Activated B cell treated with CpG ODN at 0.5 μM for 24 hours (primary cell): ENCODE data around the gene CELSR1. TPM values are rescaled to one million over a fixed set of nuclear protein-coding genes. Genes with fewer than 3 reads are reported as not detected.

Experiments used
- ATAC-seq: fragments of 200-7000 bp; cut with Tn5 transposase; one replicate; pipeline ENCODE4 v1.10.0; 2021; ENCODE audit warnings: low read depth, mild to moderate bottlenecking, moderate library complexity
- CTCF ChIA-PET: fragments of 350-600 bp; sonication (Branson Sonifier 250); formaldehyde crosslinking; loops from one replicate; lab custom pipeline; 2021; ENCODE audit warnings: antibody characterized with exemption; lab: Charles Lee
- POLR2A ChIA-PET: fragments of 350-600 bp; sonication (Branson Sonifier 250); formaldehyde crosslinking; loops from one replicate; lab custom pipeline; 2021; ENCODE audit warnings: antibody characterized with exemption; lab: Charles Lee
- DNase-seq: peaks from one replicate; pipeline ENCODE4 v3.0.0; 2022
- H3K27ac Mint-ChIP-seq: one replicate; pipeline ENCODE4 v1.8.0; 2020; ENCODE audit warnings: mixed read lengths
- H3K27me3 Mint-ChIP-seq: one replicate; pipeline ENCODE4 v1.8.0; 2021; ENCODE audit warnings: mixed read lengths
- H3K36me3 Mint-ChIP-seq: one replicate; pipeline ENCODE4 v1.8.0; 2021; ENCODE audit warnings: low read depth, mixed read lengths
- H3K4me1 Mint-ChIP-seq: one replicate; pipeline ENCODE4 v1.8.0; 2021; ENCODE audit warnings: mixed read lengths
- H3K4me3 Mint-ChIP-seq: one replicate; pipeline ENCODE4 v1.8.0; 2020; ENCODE audit warnings: mild to moderate bottlenecking, mixed read lengths
- H3K9me3 Mint-ChIP-seq: one replicate; pipeline ENCODE4 v1.8.0; 2020; ENCODE audit warnings: mixed read lengths
- CTCF ChIP-seq: fragments of 200-600 bp; IDR thresholded peaks from one replicate; pipeline ENCODE4 v1.8.0; 2022; ENCODE audit warnings: antibody characterized with exemption, mild to moderate bottlenecking
- intact Hi-C: fragments of 100-400 bp; cut with micrococcal nuclease; formaldehyde crosslinking; loops from one replicate; pipeline ENCODE4 v1.15.1; 2024
- total RNA-seq: library from RNA; stranded (reverse); gene quantifications from 2 replicates; pipeline ENCODE4 v1.2.3, GENCODE V29; 2022

Gene CELSR1
- total RNA-seq, 1 donor from 2014 or later: 12.3 TPM

GRCh38 chr22:46453829-46454503 lies 83.5 kb downstream of the CELSR1 start:
- intact Hi-C loops: no loop called here
- ATAC-seq: no peak
- DNase-seq: no peak
- H3K27me3 Mint-ChIP-seq: peaks cover 16% of the 10 kb centered on the region
- no peak overlapping the region for H3K27ac Mint-ChIP-seq
- peaks cover 3% of the 10 kb centered on the region for H3K4me1 Mint-ChIP-seq
- H3K9me3 Mint-ChIP-seq: no peaks in the 10 kb centered on the region
- ChIA-PET CTCF (no interaction called here), POLR2A (no interaction called here)
- H3K4me3 Mint-ChIP-seq: no peak overlapping the region
- H3K36me3 Mint-ChIP-seq: no peaks in the 10 kb centered on the region
- no peak for TF ChIP-seq CTCF

GRCh38 chr22:46453006-46453828 lies 84.2 kb downstream of the CELSR1 start:
- intact Hi-C loops: no loop called here
- H3K4me3 Mint-ChIP-seq: no peak overlapping the region
- DNase-seq (no peak), ATAC-seq (no peak)
- no peaks in the 10 kb centered on the region for H3K36me3 Mint-ChIP-seq
- no peak for TF ChIP-seq CTCF
- H3K27ac Mint-ChIP-seq: no peak overlapping the region
- ChIA-PET POLR2A (no interaction called here), CTCF (no interaction called here)
- H3K9me3 Mint-ChIP-seq: no peaks in the 10 kb centered on the region
- H3K4me1 Mint-ChIP-seq: peaks cover 3% of the 10 kb centered on the region
- peaks cover 13% of the 10 kb centered on the region for H3K27me3 Mint-ChIP-seq

GRCh38 chr22:46452195-46453005 lies 85.0 kb downstream of the CELSR1 start:
- intact Hi-C loops: no loop called here
- ATAC-seq: no peak
- DNase-seq: no peak

GRCh38 chr22:46451741-46452140 lies 85.7 kb downstream of the CELSR1 start:
- intact Hi-C loops: no loop called here
- CTCF ChIA-PET: no interaction called here
- H3K4me1 Mint-ChIP-seq: peaks cover 3% of the 10 kb centered on the region
- H3K27ac Mint-ChIP-seq: no peak overlapping the region
- no peaks in the 10 kb centered on the region for H3K36me3 Mint-ChIP-seq
- H3K9me3 Mint-ChIP-seq: no peaks in the 10 kb centered on the region
- ATAC-seq (no peak), DNase-seq (no peak)
- POLR2A ChIA-PET: no interaction called here
- H3K4me3 Mint-ChIP-seq: no peak overlapping the region
- H3K27me3 Mint-ChIP-seq: peaks cover 11% of the 10 kb centered on the region
- no peak for TF ChIP-seq CTCF

More at GRCh38 chr22:46452195-46453005, 85.0 kb downstream of the CELSR1 start:
- Mint-ChIP-seq H3K4me1 (peaks cover 3% of the 10 kb centered on the region), H3K27me3 (peaks cover 11% of the 10 kb centered on the region), H3K9me3 (no peaks in the 10 kb centered on the region), H3K27ac (no peak overlapping the region), H3K36me3 (no peaks in the 10 kb centered on the region), H3K4me3 (no peak overlapping the region)
- TF ChIP-seq CTCF: no peak
- ChIA-PET POLR2A (no interaction called here), CTCF (no interaction called here)
